SK-N-SH (cell line): Measurements from ENCODE around the gene NEUROD1. TPM values are rescaled to one million over a fixed set of nuclear protein-coding genes. Genes with fewer than 3 reads are reported as not detected.

Experiments used
- CTCF ChIA-PET: fragments of 300-600, 350-600 bp; formaldehyde crosslinking; extraction: SDS; loops from one replicate; lab custom pipeline; 2021; lab: Yijun Ruan, JAX
- POLR2A ChIA-PET: fragments of 350-600 bp; sonication (Branson Sonifier 250); formaldehyde crosslinking; extraction: SDS; loops from one replicate; lab custom pipeline; 2020; ENCODE audit warnings: antibody characterized with exemption, inconsistent platforms; lab: Yijun Ruan, JAX
- DNase-seq: peaks from one replicate; pipeline ENCODE4 v3.0.0; 2012
- H2AFZ ChIP-seq: fragments of 200-600 bp; sonication (generic); 2 replicates; pipeline ENCODE4 v1.8.1; 2016; ENCODE audit warnings: antibody characterized with exemption, mild to moderate bottlenecking, low read depth
- H3F3A ChIP-seq: fragments of 200-600 bp; sonication (generic); replicated peaks from 2 replicates; pipeline ENCODE3; 2016; ENCODE audit warnings: antibody characterized with exemption, mild to moderate bottlenecking; ENCODE audit not compliant: insufficient read depth
- H3K27ac ChIP-seq, 2 experiments: fragments of 200-500 bp in 1 of 2; fragments of 200-600 bp in 1 of 2; sonication (Bioruptor generic) in 1 of 2; sonication (generic), shearing (Covaris generic) in 1 of 2; 2 replicates each; pipeline versions ENCODE4 v1.5.1 to v1.6.1; 2014 to 2016; ENCODE audit warnings: low read depth in 2 of 2, inconsistent platforms in 1 of 2, low read length in 1 of 2, mild to moderate bottlenecking in 1 of 2, mixed read lengths in 1 of 2
- H3K27me3 ChIP-seq: fragments of 200-600 bp; sonication (generic), shearing (Covaris generic); 2 replicates; pipeline ENCODE4 v1.6.1; 2016; ENCODE audit warnings: mixed run types; ENCODE audit not compliant: insufficient read depth
- H3K36me3 ChIP-seq, 2 experiments: fragments of 200-500 bp in 1 of 2; fragments of 200-600 bp in 1 of 2; sonication (Bioruptor generic) in 1 of 2; sonication (generic) in 1 of 2; replicated peaks in 1 of 2; 2 replicates each; pipeline versions ENCODE3 to v1.5.1; 2014 to 2016; ENCODE audit warnings: low read length in 1 of 2, mild to moderate bottlenecking in 1 of 2; ENCODE audit not compliant: insufficient read depth in 2 of 2, control insufficient read depth in 1 of 2
- H3K4me1 ChIP-seq, 2 experiments: fragments of 200-500 bp in 1 of 2; fragments of 200-600 bp in 1 of 2; sonication (Bioruptor generic) in 1 of 2; sonication (generic), shearing (Covaris generic) in 1 of 2; 2 replicates each; pipeline versions ENCODE4 v1.5.1 to v1.6.1; 2014 to 2016; ENCODE audit warnings: low read depth in 1 of 2, low read length in 1 of 2, mixed run types in 1 of 2; ENCODE audit not compliant: insufficient read depth in 2 of 2, control insufficient read depth in 1 of 2
- H3K4me2 ChIP-seq: fragments of 200-600 bp; sonication (generic), shearing (Covaris generic); 2 replicates; pipeline ENCODE4 v1.6.1; 2017; ENCODE audit warnings: mixed run types
- H3K4me3 ChIP-seq, 2 experiments: fragments of 200-500 bp in 1 of 2; fragments of 200-600 bp in 1 of 2; sonication (Bioruptor generic) in 1 of 2; sonication (generic), shearing (Covaris generic) in 1 of 2; 2 replicates each; pipeline versions ENCODE4 v1.5.1 to v1.8.1; 2014 to 2016; ENCODE audit warnings: low read depth in 2 of 2, inconsistent platforms in 1 of 2, low read length in 1 of 2, mild to moderate bottlenecking in 1 of 2, mixed read lengths in 1 of 2, moderate library complexity in 1 of 2
- H3K79me2 ChIP-seq: fragments of 200-600 bp; sonication (generic); 2 replicates; pipeline ENCODE4 v1.8.1; 2017; ENCODE audit warnings: mild to moderate bottlenecking; ENCODE audit not compliant: insufficient read depth
- H3K9ac ChIP-seq: fragments of 200-600 bp; sonication (generic); 2 replicates; pipeline ENCODE4 v1.6.1; 2017; ENCODE audit warnings: mixed run types
- H3K9me2 ChIP-seq: fragments of 200-600 bp; sonication (generic); 2 replicates; pipeline ENCODE4 v1.6.1; 2017; ENCODE audit warnings: mixed run types
- H3K9me3 ChIP-seq: fragments of 200-600 bp; sonication (generic); 2 replicates; pipeline ENCODE4 v1.6.1; 2017; ENCODE audit warnings: mixed run types, mild to moderate bottlenecking, moderate library complexity
- H4K20me1 ChIP-seq: fragments of 200-600 bp; sonication (generic); 2 replicates; pipeline ENCODE4 v1.6.1; 2017; ENCODE audit warnings: mild to moderate bottlenecking, mixed run types; ENCODE audit not compliant: insufficient read depth
- CHD2 ChIP-seq: fragments of 150-350 bp; IDR thresholded peaks from 2 replicates; pipeline ENCODE4 v1.6.1; 2018; ENCODE audit warnings: low read length; ENCODE audit not compliant: partially characterized antibody
- EZH2phosphoT487 ChIP-seq: fragments of 200-600 bp; sonication (generic); IDR thresholded peaks from 2 replicates; pipeline ENCODE4 v1.6.1; 2017; ENCODE audit warnings: low read depth, mixed run types, mild to moderate bottlenecking, antibody characterized with exemption, moderate library complexity, borderline replicate concordance
- FOXM1 ChIP-seq: IDR thresholded peaks from 2 replicates; pipeline ENCODE4 v1.4.0; 2012; ENCODE audit warnings: low read depth, mild to moderate bottlenecking
- GABPA ChIP-seq: IDR thresholded peaks from 2 replicates; pipeline ENCODE4 v1.4.0; 2012; ENCODE audit warnings: low read depth, mild to moderate bottlenecking
- GATA2 ChIP-seq: sonication (generic); formaldehyde crosslinking; IDR thresholded peaks from 2 replicates; pipeline ENCODE4 v1.5.0; 2020; ENCODE audit warnings: mild to moderate bottlenecking, missing genetic modification reagents
- IRF3 ChIP-seq: fragments of 150-350 bp; IDR thresholded peaks from 2 replicates; pipeline ENCODE4 v1.6.1; 2016; ENCODE audit warnings: mild to moderate bottlenecking, low read depth, low read length
- NRF1 ChIP-seq: IDR thresholded peaks from 2 replicates; pipeline ENCODE4 v1.6.1; 2012; ENCODE audit warnings: low read depth, mild to moderate bottlenecking, low read length
- PBX3 ChIP-seq: IDR thresholded peaks from 2 replicates; pipeline ENCODE4; 2012
- POLR2AphosphoS5 ChIP-seq: IDR thresholded peaks from 2 replicates; pipeline ENCODE4 v1.6.1; 2012; ENCODE audit warnings: low read depth, low read length
- RAD21 ChIP-seq: IDR thresholded peaks from 2 replicates; pipeline ENCODE4 v1.6.1; 2012; ENCODE audit warnings: mild to moderate bottlenecking, low read length
- RCOR1 ChIP-seq: fragments of 150-350 bp; IDR thresholded peaks from 2 replicates; pipeline ENCODE4 v1.6.1; 2017; ENCODE audit warnings: antibody characterized with exemption, low read length
- REST ChIP-seq: IDR thresholded peaks from 2 replicates; pipeline ENCODE4 v1.6.1; 2012; ENCODE audit warnings: mild to moderate bottlenecking, low read depth, low read length, moderate library complexity
- RFX5 ChIP-seq: IDR thresholded peaks from 2 replicates; pipeline ENCODE4 v1.6.1; 2012; ENCODE audit warnings: mild to moderate bottlenecking, improper control_type of control experiment, low read length
- RXRA ChIP-seq: IDR thresholded peaks from 2 replicates; pipeline ENCODE4 v1.4.0; 2012; ENCODE audit warnings: low read depth, mild to moderate bottlenecking, borderline replicate concordance
- SMC3 ChIP-seq: IDR thresholded peaks from 2 replicates; pipeline ENCODE4 v1.6.1; 2012; ENCODE audit warnings: low read depth, low read length, improper control_type of control experiment
- TCF12 ChIP-seq: IDR thresholded peaks from 2 replicates; pipeline ENCODE4 v1.4.0; 2012
- USF2 ChIP-seq: fragments of 150-350 bp; IDR thresholded peaks from 2 replicates; pipeline ENCODE4 v1.6.1; 2017; ENCODE audit warnings: antibody characterized with exemption, low read length, low read depth, borderline replicate concordance
- YY1 ChIP-seq: IDR thresholded peaks from 2 replicates; pipeline ENCODE4 v1.4.0; 2012; ENCODE audit warnings: low read depth, mild to moderate bottlenecking
- ZBTB33 ChIP-seq: IDR thresholded peaks from 2 replicates; pipeline ENCODE4 v1.4.0; 2012; ENCODE audit warnings: low read depth, borderline replicate concordance
- WGBS: methylation state at CpG from one replicate; pipeline ENCODE4 v1.1.6; 2017; ENCODE audit warnings: low lambda C conversion rate; 5-methylcytosine and 5-hydroxymethylcytosine counted together
- polyA plus RNA-seq, 3 experiments: library from polyadenylated mRNA; depleted of rRNA; stranded (reverse); fragments of >200 nt; gene quantifications; 2 replicates each; pipeline ENCODE4 v1.2.3, GENCODE V29; 2012

NEUROD1 gene
- polyA plus RNA-seq, 1 of the 3 experiments (the other 2 are of a cell fraction), result 0.02 TPM

GRCh38 chr2:181683518-181684453 lies 3.5 kb upstream of the NEUROD1 start:
- CTCF ChIA-PET, result interaction anchor here (2.2 to 2.5 kb wide), 2 partner anchors 32 to 111 kb away, joined by 5 to 9 read pairs; no protein-coding TSS in a partner anchor
- H3K27me3 ChIP-seq, result no peaks in the 10 kb centered on the region

More at GRCh38 chr2:181683518-181684453, 3.5 kb upstream of the NEUROD1 start:
- Histone ChIP-seq H3K27ac (no peak overlapping the region), H3K79me2 (no peaks in the 10 kb centered on the region), H3K9me2 (no peaks in the 10 kb centered on the region), H4K20me1 (no peaks in the 10 kb centered on the region), H3K9me3 (no peaks in the 10 kb centered on the region), H3K36me3 (no peaks in the 10 kb centered on the region), H3K4me1 (peaks cover 0 to 8% of the 10 kb centered on the region in 2 experiments; a peak in 1 of 4 replicates), H3K9ac (no peak overlapping the region), H2AFZ (no peak overlapping the region), H3K4me3 (peak overlapping the region in 1 of 2 experiments; percentile 28; a peak in 2 of 4 replicates), H3K4me2 (no peak overlapping the region), H3F3A (no peaks in the 10 kb centered on the region)
- WGBS, result 21% methylated on average over 63 of the region's 85 CpGs
- TF ChIP-seq FOXM1 (no peak), EZH2phosphoT487 (no peak), YY1 (no peak), NRF1 (no peak), REST (no peak), ZBTB33 (no peak), GATA2 (CRISPR knock-in tag) (no peak), PBX3 (no peak), POLR2AphosphoS5 (no peak), RFX5 (no peak), RAD21 (no peak), CHD2 (no peak), USF2 (no peak), RCOR1 (no peak), RXRA (no peak), TCF12 (no peak), SMC3 (no peak), GABPA (no peak), IRF3 (no peak)
- DNase-seq, result peak; percentile 92
- POLR2A ChIA-PET, result no interaction called here
